CD4-positive, alpha-beta T cell (primary cell): ENCODE results near the gene CLCF1. TPM values are rescaled to one million over a fixed set of nuclear protein-coding genes. Genes with fewer than 3 reads are reported as not detected.

ENCODE experiments used
- ATAC-seq: fragments of 200-7000 bp; cut with Tn5 transposase; one replicate; pipeline ENCODE4 v1.10.0; 2022; ENCODE audit warnings: mild to moderate bottlenecking; ENCODE audit not compliant: poor library complexity
- CTCF ChIA-PET: fragments of 350-600 bp; sonication (Branson Sonifier 250); formaldehyde crosslinking; loops from one replicate; lab custom pipeline; 2021; ENCODE audit warnings: antibody characterized with exemption, inconsistent platforms; lab: Charles Lee
- POLR2A ChIA-PET: fragments of 350-600 bp; sonication (Branson Sonifier 250); formaldehyde crosslinking; loops from one replicate; lab custom pipeline; 2021; ENCODE audit warnings: antibody characterized with exemption, inconsistent platforms; lab: Charles Lee
- DNase-seq, 14 experiments: peaks; one replicate each; pipeline ENCODE4 v3.0.0-alpha.2; 2013 to 2020; ENCODE audit warnings: mixed read lengths in 2 of 14
- H3K27ac ChIP-seq, 2 donors: one replicate each; pipeline versions ENCODE4 v1.5.1 to v1.7.0; 2013; ENCODE audit warnings: low read length in 2 of 2, low read depth in 1 of 2, mild to moderate bottlenecking in 1 of 2
- H3K27me3 ChIP-seq, 2 experiments: 1 replicate in 1 of 2; 2 replicates in 1 of 2; pipeline versions ENCODE4 v1.6.1 to v1.7.0; 2013; ENCODE audit warnings: low read length in 2 of 2, control low read depth in 1 of 2, mild to moderate bottlenecking in 1 of 2, moderate library complexity in 1 of 2; ENCODE audit not compliant: insufficient read depth in 2 of 2, control insufficient read depth in 1 of 2
- H3K36me3 ChIP-seq: one replicate; pipeline ENCODE4 v1.6.1; 2013; ENCODE audit warnings: low read length, control low read depth; ENCODE audit not compliant: insufficient read depth
- H3K4me1 ChIP-seq: one replicate; pipeline ENCODE4 v1.6.1; 2013; ENCODE audit warnings: low read length, control low read depth; ENCODE audit not compliant: insufficient read depth
- H3K4me3 ChIP-seq: one replicate; pipeline ENCODE4 v1.5.1; 2013; ENCODE audit warnings: mild to moderate bottlenecking, low read length, moderate library complexity
- H3K9me3 ChIP-seq, 2 experiments: 1 replicate in 1 of 2; 2 replicates in 1 of 2; pipeline versions ENCODE4 v1.6.1 to v1.7.0; 2013; ENCODE audit warnings: low read length in 2 of 2, mild to moderate bottlenecking in 2 of 2, control low read depth in 1 of 2, moderate library complexity in 1 of 2; ENCODE audit not compliant: control insufficient read depth in 1 of 2, insufficient read depth in 1 of 2
- H3K27ac Mint-ChIP-seq: one replicate; pipeline ENCODE4 v1.8.0; 2020; ENCODE audit warnings: mixed read lengths
- H3K27me3 Mint-ChIP-seq: one replicate; pipeline ENCODE4 v1.8.0; 2021; ENCODE audit warnings: mixed read lengths
- H3K36me3 Mint-ChIP-seq: one replicate; pipeline ENCODE4 v1.8.0; 2021; ENCODE audit warnings: low read depth, mixed read lengths
- H3K4me1 Mint-ChIP-seq: one replicate; pipeline ENCODE4 v1.8.0; 2021; ENCODE audit warnings: low read depth, mixed read lengths
- H3K4me3 Mint-ChIP-seq: one replicate; pipeline ENCODE4 v1.8.0; 2020; ENCODE audit warnings: mild to moderate bottlenecking, mixed read lengths
- H3K9me3 Mint-ChIP-seq: one replicate; pipeline ENCODE4 v1.8.0; 2020; ENCODE audit warnings: mixed read lengths
- intact Hi-C, 2 experiments: fragments of 100-400 bp; cut with DNase I in 1 of 2; cut with micrococcal nuclease in 1 of 2; formaldehyde crosslinking; loops; one replicate each; pipeline versions ENCODE4 v1.15.1 to v1.9.0; 2023 to 2025; cut with DNase I, micrococcal nuclease
- total RNA-seq, 174 experiments: library from RNA in 2 of 174; stranded (reverse) in 2 of 174; gene quantifications; one replicate each; pipeline ENCODE4 v1.2.3 and lab custom pipeline; 2021 to 2026
- TF ChIP-seq, protein P1 (sequence below): fragments of 200-600 bp; IDR thresholded peaks from one replicate; pipeline ENCODE4 v1.8.0; 2022; ENCODE audit warnings: antibody characterized with exemption, mild to moderate bottlenecking

The CLCF1 gene
- total RNA-seq, 2 experiments from 2014 or later, result 6.0 to 6.9 TPM

DNA sequence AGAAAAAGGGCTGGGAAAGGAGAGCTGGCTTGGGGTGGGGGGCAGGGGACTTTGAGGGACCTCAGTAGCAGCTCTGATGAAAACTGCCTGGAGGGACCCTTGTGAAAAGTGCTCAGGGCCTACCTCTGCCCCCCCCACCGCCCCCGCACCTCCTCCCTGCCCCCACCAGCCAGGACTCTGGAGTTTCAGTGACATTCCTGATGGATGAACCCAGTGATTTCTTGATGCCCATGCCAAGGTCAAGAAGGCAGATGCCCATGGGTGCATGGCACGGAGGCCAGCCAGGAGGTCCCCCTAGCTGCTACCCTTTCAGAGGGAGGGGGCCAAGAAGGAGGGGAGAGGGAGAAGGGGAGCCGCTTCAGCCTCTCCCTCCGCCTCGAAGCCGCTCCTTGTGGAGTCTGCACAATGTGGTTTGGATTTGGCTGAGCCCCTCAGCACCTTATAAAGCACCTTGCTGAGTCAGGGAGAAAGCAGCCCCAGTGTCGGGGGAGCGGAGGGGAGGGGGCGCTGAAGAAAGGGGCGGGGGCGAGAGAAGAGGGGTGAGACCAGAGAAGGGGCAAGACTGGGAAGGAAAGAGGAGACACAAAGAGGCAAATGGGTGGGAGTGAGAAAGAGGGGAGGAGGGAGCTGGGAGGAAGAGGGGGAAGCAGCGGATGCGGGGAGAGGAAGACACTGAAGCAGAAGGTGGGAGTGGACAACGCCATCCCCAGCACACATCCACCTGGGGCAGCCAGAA is 2.1 kb upstream of the CLCF1 start:
- H3K36me3 ChIP-seq, result no peaks in the 10 kb centered on the region
- TF ChIP-seq, protein P1, sequence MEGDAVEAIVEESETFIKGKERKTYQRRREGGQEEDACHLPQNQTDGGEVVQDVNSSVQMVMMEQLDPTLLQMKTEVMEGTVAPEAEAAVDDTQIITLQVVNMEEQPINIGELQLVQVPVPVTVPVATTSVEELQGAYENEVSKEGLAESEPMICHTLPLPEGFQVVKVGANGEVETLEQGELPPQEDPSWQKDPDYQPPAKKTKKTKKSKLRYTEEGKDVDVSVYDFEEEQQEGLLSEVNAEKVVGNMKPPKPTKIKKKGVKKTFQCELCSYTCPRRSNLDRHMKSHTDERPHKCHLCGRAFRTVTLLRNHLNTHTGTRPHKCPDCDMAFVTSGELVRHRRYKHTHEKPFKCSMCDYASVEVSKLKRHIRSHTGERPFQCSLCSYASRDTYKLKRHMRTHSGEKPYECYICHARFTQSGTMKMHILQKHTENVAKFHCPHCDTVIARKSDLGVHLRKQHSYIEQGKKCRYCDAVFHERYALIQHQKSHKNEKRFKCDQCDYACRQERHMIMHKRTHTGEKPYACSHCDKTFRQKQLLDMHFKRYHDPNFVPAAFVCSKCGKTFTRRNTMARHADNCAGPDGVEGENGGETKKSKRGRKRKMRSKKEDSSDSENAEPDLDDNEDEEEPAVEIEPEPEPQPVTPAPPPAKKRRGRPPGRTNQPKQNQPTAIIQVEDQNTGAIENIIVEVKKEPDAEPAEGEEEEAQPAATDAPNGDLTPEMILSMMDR, result no peak
- ATAC-seq (no peak), DNase-seq (no peak)
- Mint-ChIP-seq H3K36me3 (peaks cover 5% of the 10 kb centered on the region), H3K27me3 (peaks cover 40% of the 10 kb centered on the region), H3K27ac (no peak overlapping the region), H3K4me3 (peak overlapping the region; percentile 58), H3K9me3 (no peaks in the 10 kb centered on the region), H3K4me1 (peaks cover 37% of the 10 kb centered on the region)
- no peak overlapping the region for H3K27ac ChIP-seq
- no peak overlapping the region for H3K4me3 ChIP-seq
- peaks cover 48% of the 10 kb centered on the region for H3K4me1 ChIP-seq
- CTCF ChIA-PET, result interaction anchor here (1.9 to 5.6 kb wide), 4 partner anchors 14 to 30 kb away, joined by 7 to 24 read pairs (median 11); no protein-coding TSS in a partner anchor
- intact Hi-C loops, result no loop called here
- no peaks in the 10 kb centered on the region for H3K9me3 ChIP-seq
- POLR2A ChIA-PET, result interaction anchor here (0.6 to 3.2 kb wide), 6 partner anchors 8 to 43 kb away, joined by 3 to 16 read pairs (median 3); partner anchors contain the start of gene POLD4
- peaks cover 6 to 16% of the 10 kb centered on the region in 2 experiments for H3K27me3 ChIP-seq

DNA sequence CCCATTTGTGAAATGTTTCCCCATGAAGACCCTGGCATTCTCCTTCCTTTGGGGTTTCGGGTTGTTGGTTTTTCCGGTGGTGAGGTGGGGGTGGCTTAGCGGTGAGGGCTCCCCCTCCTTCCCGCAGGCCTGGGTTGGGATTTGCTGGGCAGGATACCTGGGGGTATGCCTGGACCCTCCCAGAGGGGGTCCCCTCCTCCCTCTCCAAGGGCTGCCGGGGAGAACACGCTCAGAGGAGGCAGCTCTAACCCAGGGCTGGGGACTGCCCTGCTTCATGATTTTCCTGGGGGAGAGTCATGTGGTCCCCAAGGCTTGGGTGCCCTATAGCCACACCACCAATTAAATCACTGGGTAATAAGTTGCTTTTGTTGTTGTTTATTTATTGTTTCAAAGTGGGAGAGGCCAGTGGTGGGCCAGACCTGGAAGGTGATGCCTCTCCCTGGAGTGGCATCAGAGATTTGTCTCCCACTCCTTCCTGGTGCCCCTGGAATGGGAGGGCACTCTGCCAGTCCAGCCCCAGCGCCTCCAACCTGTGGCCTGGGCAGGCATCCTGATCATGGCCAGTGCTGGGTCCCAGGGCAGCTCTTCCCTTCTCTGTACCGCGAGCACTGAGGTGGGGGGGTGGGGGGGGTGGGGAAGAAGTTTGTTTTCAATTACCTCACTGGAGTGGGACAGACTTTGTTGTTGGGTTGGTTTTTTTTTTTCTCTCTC is 1.3 kb upstream of the CLCF1 start:
- intact Hi-C loops, result no loop called here
- H3K27ac ChIP-seq, result no peak overlapping the region
- ChIA-PET POLR2A (interaction anchor here (0.6 to 8.2 kb wide), 6 partner anchors 11 to 97 kb away, joined by 3 to 81 read pairs (median 7); partner anchors contain the start of genes POLD4 and PTPRCAP), CTCF (interaction anchor here (1.1 to 5.6 kb wide), 8 partner anchors 8 to 83 kb away, joined by 3 to 24 read pairs (median 10); partner anchors contain the start of gene PPP1CA)
- peak overlapping the region; percentile 91 for H3K4me3 Mint-ChIP-seq
- H3K4me3 ChIP-seq, result no peak overlapping the region
- no peak for DNase-seq
- peaks cover 45% of the 10 kb centered on the region for H3K4me1 Mint-ChIP-seq
- peaks cover 42% of the 10 kb centered on the region for H3K27me3 Mint-ChIP-seq
- H3K27me3 ChIP-seq, result peaks cover 6 to 16% of the 10 kb centered on the region in 2 experiments
- TF ChIP-seq, protein P1, result no peak
- H3K4me1 ChIP-seq, result peaks cover 54% of the 10 kb centered on the region
- no peaks in the 10 kb centered on the region for H3K9me3 ChIP-seq
- H3K36me3 ChIP-seq, result no peaks in the 10 kb centered on the region
- H3K36me3 Mint-ChIP-seq, result peaks cover 5% of the 10 kb centered on the region
- H3K27ac Mint-ChIP-seq, result peak overlapping the region; percentile 91
- H3K9me3 Mint-ChIP-seq, result no peaks in the 10 kb centered on the region
- ATAC-seq, result no peak
